HepG2 (cell line): Measurements from ENCODE around the gene TRAPPC3. TPM values are rescaled to one million over a fixed set of nuclear protein-coding genes. Genes with fewer than 3 reads are reported as not detected.

ENCODE experiments used
- DR1 ChIP-seq: sonication (generic); formaldehyde crosslinking; IDR thresholded peaks from 2 replicates; pipeline ENCODE4 v1.8.0; 2021; ENCODE audit warnings: mild to moderate bottlenecking, missing genetic modification reagents, inconsistent platforms
- ELF3 ChIP-seq: IDR thresholded peaks from 2 replicates; pipeline ENCODE4 v1.6.1; 2016; ENCODE audit warnings: missing genetic modification reagents, missing compliant biosample characterization
- HIVEP1 ChIP-seq: sonication (generic); formaldehyde crosslinking; IDR thresholded peaks from 2 replicates; pipeline ENCODE4 v1.4.0; 2020; ENCODE audit warnings: mild to moderate bottlenecking, missing genetic modification reagents
- HNRNPH1 ChIP-seq: fragments of 200-400 bp; formaldehyde crosslinking; optimal IDR thresholded peaks from 2 replicates; pipeline ENCODE3; 2017; ENCODE audit warnings: mild to moderate bottlenecking, low read depth, low read length
- JUND ChIP-seq: sonication (generic); formaldehyde crosslinking; IDR thresholded peaks from 2 replicates; pipeline ENCODE4 v1.8.0; 2022; ENCODE audit warnings: mild to moderate bottlenecking, missing genetic modification reagents
- MBNL3 ChIP-seq: fragments of 250-450 bp; sonication (Bioruptor Pico); conservative IDR thresholded peaks from 2 replicates; pipeline ENCODE4 v1.8.0; 2022; ENCODE audit warnings: mild to moderate bottlenecking, inconsistent platforms
- NFATC3 ChIP-seq: sonication (generic); formaldehyde crosslinking; IDR thresholded peaks from 2 replicates; pipeline ENCODE4 v1.5.1; 2020; ENCODE audit warnings: mild to moderate bottlenecking, missing genetic modification reagents
- ZBTB7A ChIP-seq: sonication (generic); formaldehyde crosslinking; IDR thresholded peaks from 2 replicates; pipeline ENCODE4 v1.8.0; 2022; ENCODE audit warnings: mild to moderate bottlenecking, missing genetic modification reagents
- ZC3H13 ChIP-seq: sonication (generic); formaldehyde crosslinking; IDR thresholded peaks from 2 replicates; pipeline ENCODE4 v1.8.1; 2023; ENCODE audit warnings: mild to moderate bottlenecking, missing genetic modification reagents, moderate library complexity
- ZNF3 ChIP-seq: IDR thresholded peaks from 2 replicates; pipeline ENCODE4 v1.7.0; 2017; ENCODE audit warnings: inconsistent platforms
- ZNF510 ChIP-seq: sonication (generic); formaldehyde crosslinking; IDR thresholded peaks from 2 replicates; pipeline ENCODE4 v1.4.0; 2020; ENCODE audit warnings: low read depth, mild to moderate bottlenecking, missing genetic modification reagents
- ZNF605 ChIP-seq: sonication (generic); formaldehyde crosslinking; IDR thresholded peaks from 2 replicates; pipeline ENCODE4 v1.8.0; 2022; ENCODE audit warnings: mild to moderate bottlenecking, missing genetic modification reagents
- ZNF775 ChIP-seq: sonication (generic); formaldehyde crosslinking; IDR thresholded peaks from 2 replicates; pipeline ENCODE4 v1.4.0; 2020; ENCODE audit warnings: missing genetic modification reagents, mild to moderate bottlenecking, moderate library complexity, borderline replicate concordance
- polyA plus RNA-seq, 8 experiments: library from polyadenylated mRNA; depleted of rRNA in 3 of 8; stranded (reverse) in 7 of 8; unstranded in 1 of 8; fragments of >200 nt; fragmentation: Illumina TruSeq in 4 of 8; extraction: Trizol in 4 of 8; gene quantifications; 2 replicates each; pipeline versions ENCODE4 v1.2.1 to v1.2.3, GENCODE V29; 2011 to 2016; ENCODE audit warnings: low read depth in 4 of 8, missing spikeins in 1 of 8, mixed read lengths in 1 of 8; ENCODE audit not compliant: insufficient read depth in 1 of 8
- total RNA-seq, 5 experiments: library from RNA; depleted of rRNA; stranded (reverse); fragments of >200 nt; fragmentation: Illumina TruSeq; extraction: Trizol; gene quantifications; 2 replicates each; pipeline ENCODE4 v1.2.3, GENCODE V29; 2016; ENCODE audit warnings: low read depth in 1 of 5
- TF ChIP-seq, protein P1 (sequence below): sonication (generic); formaldehyde crosslinking; IDR thresholded peaks from 2 replicates; pipeline ENCODE4 v1.4.0; 2020; ENCODE audit warnings: missing genetic modification reagents
- TF ChIP-seq, protein P2 (sequence below): fragments of 450-650 bp; IDR thresholded peaks from 2 replicates; pipeline ENCODE4 v1.6.1; 2017
- TF ChIP-seq, protein P3 (sequence below): IDR thresholded peaks from 2 replicates; pipeline ENCODE4 v1.6.1; 2016; ENCODE audit warnings: missing compliant biosample characterization, missing genetic modification reagents, borderline replicate concordance
- TF ChIP-seq, protein P4 (sequence below): sonication (generic); formaldehyde crosslinking; IDR thresholded peaks from 2 replicates; pipeline ENCODE4 v1.4.0; 2020; ENCODE audit warnings: missing genetic modification reagents, low read depth, mild to moderate bottlenecking, borderline replicate concordance
- TF ChIP-seq, protein P5 (sequence below): sonication (generic); formaldehyde crosslinking; IDR thresholded peaks from 2 replicates; pipeline ENCODE4 v1.4.0; 2020; ENCODE audit warnings: mild to moderate bottlenecking, missing genetic modification reagents
- TF ChIP-seq, protein P6 (sequence below): sonication (generic); formaldehyde crosslinking; conservative IDR thresholded peaks from 2 replicates; pipeline ENCODE4 v1.5.0; 2020; ENCODE audit warnings: missing genetic modification reagents
- TF ChIP-seq, protein P7 (sequence below): sonication (generic); formaldehyde crosslinking; IDR thresholded peaks from 2 replicates; pipeline ENCODE4 v1.4.0; 2020; ENCODE audit warnings: missing genetic modification reagents; ENCODE audit errors: not compliant biosample characterization
- TF ChIP-seq, protein P8 (sequence below): IDR thresholded peaks from 2 replicates; pipeline ENCODE4 v1.6.1; 2012; ENCODE audit warnings: inconsistent platforms

TRAPPC3 gene
- total and polyA plus RNA-seq, 2 of the 13 experiments (the other 11 are each of a cell fraction or from before 2014, with no cell fraction given): 53.7 to 62.4 TPM

DNA sequence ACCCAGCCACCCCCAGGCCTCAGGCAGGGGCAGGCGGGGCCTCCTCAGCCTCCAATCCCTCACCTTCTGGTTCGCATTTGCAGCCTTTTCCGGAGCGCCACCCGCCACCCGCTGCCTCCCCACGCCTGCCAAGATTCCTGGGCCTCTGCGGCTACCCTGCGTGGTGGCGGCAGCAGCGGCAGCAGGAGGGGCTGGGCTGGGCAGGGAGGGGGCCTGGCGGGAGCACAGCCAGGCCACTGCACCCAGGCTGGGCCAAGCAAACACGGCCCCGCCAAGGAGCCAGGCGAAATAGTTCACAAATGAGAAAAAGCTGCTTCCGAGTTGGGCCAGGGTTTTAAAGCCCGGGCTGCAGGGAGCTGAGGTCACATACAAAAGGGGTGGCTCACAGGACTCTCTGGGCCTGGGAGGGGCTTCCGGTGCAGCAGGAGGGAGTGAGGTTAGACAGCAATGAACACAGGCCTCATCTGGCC lies 34.1 kb downstream of the TRAPPC3 start (continued):
- TF ChIP-seq, protein P1, sequence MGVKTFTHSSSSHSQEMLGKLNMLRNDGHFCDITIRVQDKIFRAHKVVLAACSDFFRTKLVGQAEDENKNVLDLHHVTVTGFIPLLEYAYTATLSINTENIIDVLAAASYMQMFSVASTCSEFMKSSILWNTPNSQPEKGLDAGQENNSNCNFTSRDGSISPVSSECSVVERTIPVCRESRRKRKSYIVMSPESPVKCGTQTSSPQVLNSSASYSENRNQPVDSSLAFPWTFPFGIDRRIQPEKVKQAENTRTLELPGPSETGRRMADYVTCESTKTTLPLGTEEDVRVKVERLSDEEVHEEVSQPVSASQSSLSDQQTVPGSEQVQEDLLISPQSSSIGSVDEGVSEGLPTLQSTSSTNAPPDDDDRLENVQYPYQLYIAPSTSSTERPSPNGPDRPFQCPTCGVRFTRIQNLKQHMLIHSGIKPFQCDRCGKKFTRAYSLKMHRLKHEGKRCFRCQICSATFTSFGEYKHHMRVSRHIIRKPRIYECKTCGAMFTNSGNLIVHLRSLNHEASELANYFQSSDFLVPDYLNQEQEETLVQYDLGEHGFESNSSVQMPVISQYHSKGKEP (CRISPR knock-in tag): no peak
- TF ChIP-seq ZC3H13 (CRISPR knock-in tag): no peak
- TF ChIP-seq, protein P2, sequence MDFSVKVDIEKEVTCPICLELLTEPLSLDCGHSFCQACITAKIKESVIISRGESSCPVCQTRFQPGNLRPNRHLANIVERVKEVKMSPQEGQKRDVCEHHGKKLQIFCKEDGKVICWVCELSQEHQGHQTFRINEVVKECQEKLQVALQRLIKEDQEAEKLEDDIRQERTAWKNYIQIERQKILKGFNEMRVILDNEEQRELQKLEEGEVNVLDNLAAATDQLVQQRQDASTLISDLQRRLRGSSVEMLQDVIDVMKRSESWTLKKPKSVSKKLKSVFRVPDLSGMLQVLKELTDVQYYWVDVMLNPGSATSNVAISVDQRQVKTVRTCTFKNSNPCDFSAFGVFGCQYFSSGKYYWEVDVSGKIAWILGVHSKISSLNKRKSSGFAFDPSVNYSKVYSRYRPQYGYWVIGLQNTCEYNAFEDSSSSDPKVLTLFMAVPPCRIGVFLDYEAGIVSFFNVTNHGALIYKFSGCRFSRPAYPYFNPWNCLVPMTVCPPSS: no peak
- TF ChIP-seq, protein P3, sequence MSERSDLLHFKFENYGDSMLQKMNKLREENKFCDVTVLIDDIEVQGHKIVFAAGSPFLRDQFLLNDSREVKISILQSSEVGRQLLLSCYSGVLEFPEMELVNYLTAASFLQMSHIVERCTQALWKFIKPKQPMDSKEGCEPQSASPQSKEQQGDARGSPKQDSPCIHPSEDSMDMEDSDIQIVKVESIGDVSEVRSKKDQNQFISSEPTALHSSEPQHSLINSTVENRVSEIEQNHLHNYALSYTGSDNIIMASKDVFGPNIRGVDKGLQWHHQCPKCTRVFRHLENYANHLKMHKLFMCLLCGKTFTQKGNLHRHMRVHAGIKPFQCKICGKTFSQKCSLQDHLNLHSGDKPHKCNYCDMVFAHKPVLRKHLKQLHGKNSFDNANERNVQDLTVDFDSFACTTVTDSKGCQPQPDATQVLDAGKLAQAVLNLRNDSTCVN (CRISPR knock-in tag): no peak
- no peak for TF ChIP-seq ZNF605 (CRISPR knock-in tag)
- no peak for TF ChIP-seq ZNF3 (CRISPR knock-in tag)
- 0 out of 2 replicates have a peak, but pooled peaks have one; percentile 43 for TF ChIP-seq HIVEP1 (CRISPR knock-in tag)
- TF ChIP-seq, protein P4, sequence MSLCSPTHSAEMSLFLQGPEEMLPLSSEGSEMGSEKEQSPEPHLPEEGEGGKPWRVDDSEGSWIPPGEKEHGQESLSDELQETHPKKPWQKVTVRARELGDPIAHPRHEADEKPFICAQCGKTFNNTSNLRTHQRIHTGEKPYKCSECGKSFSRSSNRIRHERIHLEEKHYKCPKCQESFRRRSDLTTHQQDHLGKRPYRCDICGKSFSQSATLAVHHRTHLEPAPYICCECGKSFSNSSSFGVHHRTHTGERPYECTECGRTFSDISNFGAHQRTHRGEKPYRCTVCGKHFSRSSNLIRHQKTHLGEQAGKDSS (CRISPR knock-in tag): no peak
- no peak for TF ChIP-seq ZBTB7A
- TF ChIP-seq, protein P5, sequence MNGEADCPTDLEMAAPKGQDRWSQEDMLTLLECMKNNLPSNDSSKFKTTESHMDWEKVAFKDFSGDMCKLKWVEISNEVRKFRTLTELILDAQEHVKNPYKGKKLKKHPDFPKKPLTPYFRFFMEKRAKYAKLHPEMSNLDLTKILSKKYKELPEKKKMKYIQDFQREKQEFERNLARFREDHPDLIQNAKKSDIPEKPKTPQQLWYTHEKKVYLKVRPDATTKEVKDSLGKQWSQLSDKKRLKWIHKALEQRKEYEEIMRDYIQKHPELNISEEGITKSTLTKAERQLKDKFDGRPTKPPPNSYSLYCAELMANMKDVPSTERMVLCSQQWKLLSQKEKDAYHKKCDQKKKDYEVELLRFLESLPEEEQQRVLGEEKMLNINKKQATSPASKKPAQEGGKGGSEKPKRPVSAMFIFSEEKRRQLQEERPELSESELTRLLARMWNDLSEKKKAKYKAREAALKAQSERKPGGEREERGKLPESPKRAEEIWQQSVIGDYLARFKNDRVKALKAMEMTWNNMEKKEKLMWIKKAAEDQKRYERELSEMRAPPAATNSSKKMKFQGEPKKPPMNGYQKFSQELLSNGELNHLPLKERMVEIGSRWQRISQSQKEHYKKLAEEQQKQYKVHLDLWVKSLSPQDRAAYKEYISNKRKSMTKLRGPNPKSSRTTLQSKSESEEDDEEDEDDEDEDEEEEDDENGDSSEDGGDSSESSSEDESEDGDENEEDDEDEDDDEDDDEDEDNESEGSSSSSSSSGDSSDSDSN: peak; percentile 83
- TF ChIP-seq MBNL3 (CRISPR knock-in tag): no peak
- TF ChIP-seq DR1 (CRISPR knock-in tag): no peak
- no peak for TF ChIP-seq HNRNPH1
- no peak for TF ChIP-seq JUND (CRISPR knock-in tag)
- TF ChIP-seq ELF3 (CRISPR knock-in tag): no peak
- TF ChIP-seq ZNF775 (CRISPR knock-in tag): no peak
- TF ChIP-seq, protein P6, sequence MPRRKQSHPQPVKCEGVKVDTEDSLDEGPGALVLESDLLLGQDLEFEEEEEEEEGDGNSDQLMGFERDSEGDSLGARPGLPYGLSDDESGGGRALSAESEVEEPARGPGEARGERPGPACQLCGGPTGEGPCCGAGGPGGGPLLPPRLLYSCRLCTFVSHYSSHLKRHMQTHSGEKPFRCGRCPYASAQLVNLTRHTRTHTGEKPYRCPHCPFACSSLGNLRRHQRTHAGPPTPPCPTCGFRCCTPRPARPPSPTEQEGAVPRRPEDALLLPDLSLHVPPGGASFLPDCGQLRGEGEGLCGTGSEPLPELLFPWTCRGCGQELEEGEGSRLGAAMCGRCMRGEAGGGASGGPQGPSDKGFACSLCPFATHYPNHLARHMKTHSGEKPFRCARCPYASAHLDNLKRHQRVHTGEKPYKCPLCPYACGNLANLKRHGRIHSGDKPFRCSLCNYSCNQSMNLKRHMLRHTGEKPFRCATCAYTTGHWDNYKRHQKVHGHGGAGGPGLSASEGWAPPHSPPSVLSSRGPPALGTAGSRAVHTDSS: no peak
- no peak for TF ChIP-seq NFATC3 (CRISPR knock-in tag)
- no peak for TF ChIP-seq ZNF510 (CRISPR knock-in tag)
- TF ChIP-seq, protein P7, sequence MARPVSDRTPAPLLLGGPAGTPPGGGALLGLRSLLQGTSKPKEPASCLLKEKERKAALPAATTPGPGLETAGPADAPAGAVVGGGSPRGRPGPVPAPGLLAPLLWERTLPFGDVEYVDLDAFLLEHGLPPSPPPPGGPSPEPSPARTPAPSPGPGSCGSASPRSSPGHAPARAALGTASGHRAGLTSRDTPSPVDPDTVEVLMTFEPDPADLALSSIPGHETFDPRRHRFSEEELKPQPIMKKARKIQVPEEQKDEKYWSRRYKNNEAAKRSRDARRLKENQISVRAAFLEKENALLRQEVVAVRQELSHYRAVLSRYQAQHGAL (CRISPR knock-in tag): no peak
- TF ChIP-seq, protein P8, sequence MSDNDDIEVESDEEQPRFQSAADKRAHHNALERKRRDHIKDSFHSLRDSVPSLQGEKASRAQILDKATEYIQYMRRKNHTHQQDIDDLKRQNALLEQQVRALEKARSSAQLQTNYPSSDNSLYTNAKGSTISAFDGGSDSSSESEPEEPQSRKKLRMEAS: no peak; the same call in 1 of the 2 replicates
